GM23338 (cell line): ENCODE results near the gene KIRREL3. TPM values are rescaled to one million over a fixed set of nuclear protein-coding genes. Genes with fewer than 3 reads are reported as not detected.

Experiments used
- ATAC-seq: fragments of 200-7000 bp; cut with Tn5 transposase; 3 replicates; pipeline ENCODE4 v1.9.1; 2020
- DNase-seq: peaks from one replicate; pipeline ENCODE4 v3.0.0-alpha.2; 2015; ENCODE audit warnings: low spot score
- H2AFZ ChIP-seq: fragments of 200-600 bp; sonication (generic); 2 replicates; pipeline ENCODE4 v1.8.0; 2016; ENCODE audit warnings: antibody characterized with exemption, mild to moderate bottlenecking, moderate library complexity
- H3F3A ChIP-seq: fragments of 200-600 bp; sonication (generic); replicated peaks from 2 replicates; pipeline ENCODE4 v1.8.0; 2017; ENCODE audit warnings: antibody characterized with exemption, mixed run types, low read depth
- H3K27ac ChIP-seq: fragments of 200-600 bp; sonication (generic); 2 replicates; pipeline ENCODE4 v1.6.1; 2016; ENCODE audit warnings: low read depth
- H3K27me3 ChIP-seq: fragments of 200-600 bp; sonication (generic); 2 replicates; pipeline ENCODE4 v1.8.0; 2016; ENCODE audit warnings: mild to moderate bottlenecking, mixed run types, moderate library complexity; ENCODE audit not compliant: insufficient read depth
- H3K36me3 ChIP-seq: fragments of 200-600 bp; sonication (generic); 2 replicates; pipeline ENCODE4 v1.8.0; 2016; ENCODE audit warnings: mild to moderate bottlenecking; ENCODE audit not compliant: insufficient read depth
- H3K4me1 ChIP-seq: fragments of 200-600 bp; sonication (generic); 2 replicates; pipeline ENCODE4 v1.8.0; 2016; ENCODE audit warnings: mild to moderate bottlenecking, moderate library complexity; ENCODE audit not compliant: insufficient read depth
- H3K4me2 ChIP-seq: fragments of 200-600 bp; sonication (generic); 2 replicates; pipeline ENCODE4 v1.7.1; 2017; ENCODE audit warnings: mixed run types
- H3K4me3 ChIP-seq: fragments of 200-600 bp; sonication (generic); 2 replicates; pipeline ENCODE4 v1.6.1; 2016; ENCODE audit warnings: mixed run types
- H3K79me2 ChIP-seq: fragments of 200-600 bp; sonication (generic); replicated peaks from 2 replicates; pipeline ENCODE4 v1.8.0; 2017; ENCODE audit warnings: mild to moderate bottlenecking; ENCODE audit not compliant: insufficient read depth
- H3K9me2 ChIP-seq: fragments of 200-600 bp; sonication (generic); 2 replicates; pipeline ENCODE4 v1.8.0; 2017; ENCODE audit not compliant: insufficient read depth
- H4K20me1 ChIP-seq: fragments of 200-600 bp; sonication (generic); replicated peaks from 2 replicates; pipeline ENCODE4 v1.8.0; 2017; ENCODE audit warnings: mild to moderate bottlenecking; ENCODE audit not compliant: insufficient read depth
- H3K27ac Mint-ChIP-seq: 2 replicates; pipeline ENCODE4 v1.8.0; 2020; ENCODE audit warnings: inconsistent platforms, mild to moderate bottlenecking, moderate library complexity, mixed read lengths
- H3K27me3 Mint-ChIP-seq: 3 replicates; pipeline ENCODE4 v1.8.0; 2022; ENCODE audit warnings: low read depth, mild to moderate bottlenecking, moderate library complexity, mixed read lengths, inconsistent platforms; ENCODE audit not compliant: insufficient read depth, poor library complexity
- H3K36me3 Mint-ChIP-seq: 3 replicates; pipeline ENCODE4 v1.8.0; 2021; ENCODE audit warnings: low read depth, mild to moderate bottlenecking, inconsistent platforms, moderate library complexity, mixed read lengths
- H3K4me1 Mint-ChIP-seq: 3 replicates; pipeline ENCODE4 v1.8.0; 2020; ENCODE audit warnings: mild to moderate bottlenecking, inconsistent platforms, mixed read lengths
- H3K4me3 Mint-ChIP-seq: 3 replicates; pipeline ENCODE4 v1.8.0; 2021; ENCODE audit warnings: moderate library complexity, mild to moderate bottlenecking, inconsistent platforms, mixed read lengths
- H3K9me3 Mint-ChIP-seq: 3 replicates; pipeline ENCODE4 v1.8.0; 2020; ENCODE audit warnings: moderate library complexity, mild to moderate bottlenecking, inconsistent platforms, mixed read lengths
- CREB1 ChIP-seq: fragments of 250-450 bp; sonication (Bioruptor Pico); IDR thresholded peaks from 2 replicates; pipeline ENCODE4 v1.5.0; 2020; ENCODE audit warnings: low read depth, mild to moderate bottlenecking, moderate library complexity
- EZH2 ChIP-seq: fragments of 200-600 bp; sonication (generic); IDR thresholded peaks from one replicate; pipeline ENCODE4 v1.8.0; 2017; ENCODE audit warnings: antibody characterized with exemption, mild to moderate bottlenecking, low read depth; ENCODE audit not compliant: unreplicated experiment
- EZH2phosphoT487 ChIP-seq: fragments of 200-600 bp; sonication (generic); IDR thresholded peaks from one replicate; pipeline ENCODE4 v1.8.1; 2018; ENCODE audit warnings: antibody characterized with exemption; ENCODE audit not compliant: unreplicated experiment
- JUNB ChIP-seq: IDR thresholded peaks from one replicate; pipeline ENCODE4 v1.6.1; 2016; ENCODE audit warnings: antibody characterized with exemption; ENCODE audit not compliant: unreplicated experiment
- NANOG ChIP-seq: IDR thresholded peaks from 2 replicates; pipeline ENCODE4 v1.6.1; 2016; ENCODE audit warnings: antibody characterized with exemption, borderline replicate concordance
- ZNF331 ChIP-seq: fragments of 250-450 bp; sonication (Bioruptor Pico); IDR thresholded peaks from 2 replicates; pipeline ENCODE4 v1.5.0; 2020; ENCODE audit warnings: low read depth, mild to moderate bottlenecking, moderate library complexity
- polyA plus RNA-seq: library from polyadenylated mRNA; unstranded; fragments of >200 nt; fragmentation: Nextera tagmentation; extraction: Ambion mirVana; gene quantifications from 2 replicates; pipeline ENCODE4 v1.2.1, GENCODE V29; 2016
- total RNA-seq: library from RNA; depleted of rRNA; stranded (reverse); fragments of >200 nt; shearing (Covaris generic); gene quantifications from 2 replicates; pipeline ENCODE4 v1.2.3, GENCODE V29; 2014
- TF ChIP-seq, protein P1 (sequence below): fragments of 250-450 bp; sonication (Bioruptor Pico); IDR thresholded peaks from 2 replicates; pipeline ENCODE4 v1.5.0; 2020; ENCODE audit warnings: mild to moderate bottlenecking, moderate library complexity

KIRREL3 gene
- total and polyA plus RNA-seq, 2 experiments from 2014 or later, result 0.13 to 1.5 TPM

DNA sequence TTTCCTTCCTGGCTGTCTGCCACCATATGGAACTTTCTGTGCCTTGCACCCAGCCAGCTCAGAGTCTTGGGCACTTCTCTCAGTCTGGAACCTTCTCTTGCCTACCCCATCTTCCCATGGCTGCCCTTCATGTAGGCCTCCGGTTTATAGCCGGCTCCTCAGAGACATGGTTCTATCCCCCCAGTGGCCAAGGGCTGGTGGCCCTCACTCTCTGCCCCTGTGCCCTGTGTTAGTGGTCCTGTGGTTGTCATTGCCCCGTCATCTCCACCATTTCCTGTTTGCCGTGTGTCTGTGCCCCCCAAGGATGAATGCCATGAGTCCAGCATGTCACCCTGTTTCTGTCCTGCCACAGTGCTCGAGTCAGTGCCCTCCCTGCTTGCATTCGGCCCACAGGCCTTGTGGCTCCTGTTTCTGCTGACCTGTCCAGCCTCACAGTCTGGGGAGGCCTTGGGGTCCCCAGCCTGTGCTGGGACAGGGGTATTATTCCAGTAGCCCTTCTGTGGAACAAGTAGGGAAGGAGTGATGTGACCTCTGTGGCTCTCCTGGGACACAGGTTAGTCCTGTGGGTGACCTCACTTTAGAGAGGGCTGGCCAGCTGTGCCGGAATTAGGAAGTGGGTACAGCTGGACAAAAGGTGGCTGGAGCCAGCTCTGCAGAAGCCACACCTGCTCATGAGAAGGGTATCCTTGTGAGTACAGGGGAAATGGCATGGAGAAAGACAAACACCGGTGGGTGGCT, 614.4 kb downstream of the KIRREL3 start (continued):
- TF ChIP-seq, protein P1, sequence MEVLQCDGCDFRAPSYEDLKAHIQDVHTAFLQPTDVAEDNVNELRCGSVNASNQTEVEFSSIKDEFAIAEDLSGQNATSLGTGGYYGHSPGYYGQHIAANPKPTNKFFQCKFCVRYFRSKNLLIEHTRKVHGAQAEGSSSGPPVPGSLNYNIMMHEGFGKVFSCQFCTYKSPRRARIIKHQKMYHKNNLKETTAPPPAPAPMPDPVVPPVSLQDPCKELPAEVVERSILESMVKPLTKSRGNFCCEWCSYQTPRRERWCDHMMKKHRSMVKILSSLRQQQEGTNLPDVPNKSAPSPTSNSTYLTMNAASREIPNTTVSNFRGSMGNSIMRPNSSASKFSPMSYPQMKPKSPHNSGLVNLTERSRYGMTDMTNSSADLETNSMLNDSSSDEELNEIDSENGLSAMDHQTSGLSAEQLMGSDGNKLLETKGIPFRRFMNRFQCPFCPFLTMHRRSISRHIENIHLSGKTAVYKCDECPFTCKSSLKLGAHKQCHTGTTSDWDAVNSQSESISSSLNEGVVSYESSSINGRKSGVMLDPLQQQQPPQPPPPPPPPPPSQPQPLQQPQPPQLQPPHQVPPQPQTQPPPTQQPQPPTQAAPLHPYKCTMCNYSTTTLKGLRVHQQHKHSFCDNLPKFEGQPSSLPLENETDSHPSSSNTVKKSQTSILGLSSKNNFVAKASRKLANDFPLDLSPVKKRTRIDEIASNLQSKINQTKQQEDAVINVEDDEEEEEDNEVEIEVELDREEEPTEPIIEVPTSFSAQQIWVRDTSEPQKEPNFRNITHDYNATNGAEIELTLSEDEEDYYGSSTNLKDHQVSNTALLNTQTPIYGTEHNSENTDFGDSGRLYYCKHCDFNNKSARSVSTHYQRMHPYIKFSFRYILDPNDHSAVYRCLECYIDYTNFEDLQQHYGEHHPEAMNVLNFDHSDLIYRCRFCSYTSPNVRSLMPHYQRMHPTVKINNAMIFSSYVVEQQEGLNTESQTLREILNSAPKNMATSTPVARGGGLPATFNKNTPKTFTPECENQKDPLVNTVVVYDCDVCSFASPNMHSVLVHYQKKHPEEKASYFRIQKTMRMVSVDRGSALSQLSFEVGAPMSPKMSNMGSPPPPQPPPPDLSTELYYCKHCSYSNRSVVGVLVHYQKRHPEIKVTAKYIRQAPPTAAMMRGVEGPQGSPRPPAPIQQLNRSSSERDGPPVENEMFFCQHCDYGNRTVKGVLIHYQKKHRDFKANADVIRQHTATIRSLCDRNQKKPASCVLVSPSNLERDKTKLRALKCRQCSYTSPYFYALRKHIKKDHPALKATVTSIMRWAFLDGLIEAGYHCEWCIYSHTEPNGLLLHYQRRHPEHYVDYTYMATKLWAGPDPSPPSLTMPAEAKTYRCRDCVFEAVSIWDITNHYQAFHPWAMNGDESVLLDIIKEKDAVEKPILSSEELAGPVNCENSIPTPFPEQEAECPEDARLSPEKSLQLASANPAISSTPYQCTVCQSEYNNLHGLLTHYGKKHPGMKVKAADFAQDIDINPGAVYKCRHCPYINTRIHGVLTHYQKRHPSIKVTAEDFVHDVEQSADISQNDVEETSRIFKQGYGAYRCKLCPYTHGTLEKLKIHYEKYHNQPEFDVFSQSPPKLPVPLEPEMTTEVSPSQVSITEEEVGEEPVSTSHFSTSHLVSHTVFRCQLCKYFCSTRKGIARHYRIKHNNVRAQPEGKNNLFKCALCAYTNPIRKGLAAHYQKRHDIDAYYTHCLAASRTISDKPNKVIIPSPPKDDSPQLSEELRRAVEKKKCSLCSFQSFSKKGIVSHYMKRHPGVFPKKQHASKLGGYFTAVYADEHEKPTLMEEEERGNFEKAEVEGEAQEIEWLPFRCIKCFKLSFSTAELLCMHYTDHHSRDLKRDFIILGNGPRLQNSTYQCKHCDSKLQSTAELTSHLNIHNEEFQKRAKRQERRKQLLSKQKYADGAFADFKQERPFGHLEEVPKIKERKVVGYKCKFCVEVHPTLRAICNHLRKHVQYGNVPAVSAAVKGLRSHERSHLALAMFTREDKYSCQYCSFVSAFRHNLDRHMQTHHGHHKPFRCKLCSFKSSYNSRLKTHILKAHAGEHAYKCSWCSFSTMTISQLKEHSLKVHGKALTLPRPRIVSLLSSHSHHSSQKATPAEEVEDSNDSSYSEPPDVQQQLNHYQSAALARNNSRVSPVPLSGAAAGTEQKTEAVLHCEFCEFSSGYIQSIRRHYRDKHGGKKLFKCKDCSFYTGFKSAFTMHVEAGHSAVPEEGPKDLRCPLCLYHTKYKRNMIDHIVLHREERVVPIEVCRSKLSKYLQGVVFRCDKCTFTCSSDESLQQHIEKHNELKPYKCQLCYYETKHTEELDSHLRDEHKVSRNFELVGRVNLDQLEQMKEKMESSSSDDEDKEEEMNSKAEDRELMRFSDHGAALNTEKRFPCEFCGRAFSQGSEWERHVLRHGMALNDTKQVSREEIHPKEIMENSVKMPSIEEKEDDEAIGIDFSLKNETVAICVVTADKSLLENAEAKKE, result no peak
- no peak for TF ChIP-seq EZH2
- TF ChIP-seq ZNF331 (CRISPR knock-in tag), result no peak
- no peak for TF ChIP-seq JUNB

DNA sequence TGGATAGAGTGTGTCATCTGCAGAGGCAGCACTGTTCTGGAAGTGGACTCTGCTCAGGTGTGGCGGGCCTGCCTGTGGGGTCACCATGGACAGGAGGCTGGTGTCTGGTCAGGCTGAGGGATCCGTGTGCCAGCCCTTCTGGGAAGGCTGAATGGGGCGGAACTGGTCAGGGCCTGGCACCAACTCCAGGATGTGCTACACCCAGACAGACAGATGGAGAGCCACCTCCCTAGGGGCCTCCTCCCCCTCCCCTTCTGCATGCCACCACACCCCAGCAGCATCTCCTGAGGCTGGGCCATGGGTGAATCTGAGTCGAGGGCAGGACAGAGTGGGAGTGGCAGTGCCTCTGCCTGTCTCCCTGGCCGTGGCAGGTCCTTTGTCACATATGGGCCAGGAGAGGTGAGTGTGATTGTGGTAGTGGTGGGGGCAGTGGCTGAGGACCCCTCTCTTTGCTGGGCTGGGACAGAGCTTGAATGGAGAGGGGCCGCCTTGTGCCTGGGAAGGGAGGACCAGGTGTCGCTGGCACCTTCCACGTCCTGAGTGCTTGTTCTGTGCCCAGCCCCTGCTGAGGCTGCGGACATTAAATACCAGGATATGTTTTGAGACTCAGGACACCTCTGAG, 616.0 kb downstream of the KIRREL3 start:
- Mint-ChIP-seq H3K36me3 (no peaks in the 10 kb centered on the region), H3K9me3 (no peaks in the 10 kb centered on the region; the same call in 2 of the 3 replicates), H3K4me1 (peaks cover 15% of the 10 kb centered on the region), H3K27me3 (peaks cover 10% of the 10 kb centered on the region), H3K4me3 (no peak overlapping the region), H3K27ac (no peak overlapping the region)
- Histone ChIP-seq H3K79me2 (peaks cover 4% of the 10 kb centered on the region; the same call in 1 of the 2 replicates), H3K36me3 (no peaks in the 10 kb centered on the region), H2AFZ (no peak overlapping the region), H3F3A (no peaks in the 10 kb centered on the region), H3K27ac (no peak overlapping the region), H3K4me1 (no peaks in the 10 kb centered on the region), H3K9me2 (no peaks in the 10 kb centered on the region), H3K27me3 (no peaks in the 10 kb centered on the region), H3K4me2 (no peak overlapping the region), H3K4me3 (no peak overlapping the region), H4K20me1 (0 out of 2 replicates have a peak, but pooled peaks cover 3% of the 10 kb centered on the region)
- no peak for ATAC-seq
- no peak for DNase-seq
- TF ChIP-seq CREB1 (CRISPR knock-in tag) (no peak), NANOG (no peak), EZH2phosphoT487 (no peak), JUNB (no peak), EZH2 (no peak)
- TF ChIP-seq, protein P1, result no peak
